ENCODE measurements around the gene FH. TPM values are rescaled to one million over a fixed set of nuclear protein-coding genes. Genes with fewer than 3 reads are reported as not detected.

The FH gene
- total RNA-seq, 1 experiment from 2014 or later, result 112 TPM

DNA sequence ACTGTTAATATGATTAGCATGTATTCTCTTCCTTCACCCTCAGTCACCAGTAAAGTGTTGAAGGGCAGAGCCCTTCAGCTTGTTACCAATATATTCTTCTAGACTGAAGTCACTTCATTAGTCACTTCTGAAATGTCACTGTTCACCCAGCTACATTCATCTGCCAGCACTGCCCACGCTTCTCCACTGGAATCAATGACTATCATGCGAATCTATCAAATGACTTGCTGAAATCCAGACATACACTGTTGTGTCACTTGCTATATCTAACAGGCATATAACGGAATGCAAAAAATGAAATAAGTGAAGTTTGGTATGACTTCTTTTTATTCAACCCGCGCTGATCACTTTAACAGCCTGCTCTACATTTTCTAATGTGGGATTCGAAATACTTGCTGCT, 16.1 kb downstream of the FH start:
- TF ChIP-seq, protein P1, sequence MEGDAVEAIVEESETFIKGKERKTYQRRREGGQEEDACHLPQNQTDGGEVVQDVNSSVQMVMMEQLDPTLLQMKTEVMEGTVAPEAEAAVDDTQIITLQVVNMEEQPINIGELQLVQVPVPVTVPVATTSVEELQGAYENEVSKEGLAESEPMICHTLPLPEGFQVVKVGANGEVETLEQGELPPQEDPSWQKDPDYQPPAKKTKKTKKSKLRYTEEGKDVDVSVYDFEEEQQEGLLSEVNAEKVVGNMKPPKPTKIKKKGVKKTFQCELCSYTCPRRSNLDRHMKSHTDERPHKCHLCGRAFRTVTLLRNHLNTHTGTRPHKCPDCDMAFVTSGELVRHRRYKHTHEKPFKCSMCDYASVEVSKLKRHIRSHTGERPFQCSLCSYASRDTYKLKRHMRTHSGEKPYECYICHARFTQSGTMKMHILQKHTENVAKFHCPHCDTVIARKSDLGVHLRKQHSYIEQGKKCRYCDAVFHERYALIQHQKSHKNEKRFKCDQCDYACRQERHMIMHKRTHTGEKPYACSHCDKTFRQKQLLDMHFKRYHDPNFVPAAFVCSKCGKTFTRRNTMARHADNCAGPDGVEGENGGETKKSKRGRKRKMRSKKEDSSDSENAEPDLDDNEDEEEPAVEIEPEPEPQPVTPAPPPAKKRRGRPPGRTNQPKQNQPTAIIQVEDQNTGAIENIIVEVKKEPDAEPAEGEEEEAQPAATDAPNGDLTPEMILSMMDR (IDR thresholded peaks at IDR 0.05; ENCODE audit: unreplicated experiment), result no peak
- no peaks in the 10 kb centered on the region for H3K9me3 Mint-ChIP-seq (ENCODE audit: low read depth, unreplicated experiment)
- H3K27ac Mint-ChIP-seq (ENCODE audit: unreplicated experiment), result no peak overlapping the region
- peaks cover 25% of the 10 kb centered on the region for H3K36me3 Mint-ChIP-seq (ENCODE audit: insufficient read depth, unreplicated experiment)
- intact Hi-C loops (cut with micrococcal nuclease; ENCODE audit: unreplicated experiment), result loop anchor here (5.0 kb wide), 2 partner anchors 536 to 771 kb away; no protein-coding TSS in a partner anchor
- no peak for DNase-seq
- H3K4me3 Mint-ChIP-seq (ENCODE audit: low read depth, unreplicated experiment), result no peak overlapping the region
- CTCF ChIA-PET, result no interaction called here
- BruUV-seq (replicated peaks), result no TSS peak
- no peaks in the 10 kb centered on the region for H3K4me1 Mint-ChIP-seq (ENCODE audit: low read depth, unreplicated experiment)
- H3K27me3 Mint-ChIP-seq (ENCODE audit: unreplicated experiment), result no peaks in the 10 kb centered on the region

DNA sequence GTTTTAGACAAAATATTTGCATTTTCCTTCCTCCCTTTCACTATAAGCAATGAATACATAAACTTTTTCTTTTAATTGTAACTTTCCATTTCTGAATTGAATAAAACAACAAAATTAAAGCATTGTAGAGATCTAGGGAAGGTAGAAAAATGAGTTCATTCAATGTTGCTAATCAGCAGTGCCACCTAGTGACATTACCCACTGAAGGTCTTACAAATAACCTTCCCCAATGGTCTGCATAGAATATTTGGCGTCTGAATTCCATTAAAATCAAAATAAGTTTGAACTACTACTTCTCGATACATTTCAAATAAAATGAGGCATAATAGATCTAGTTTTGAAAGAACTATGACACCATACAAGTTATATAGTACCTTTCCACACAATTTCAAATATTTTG, 19.6 kb downstream of the FH start:
- Mint-ChIP-seq H3K36me3 (ENCODE audit: insufficient read depth, unreplicated experiment) (peaks cover 28% of the 10 kb centered on the region), H3K9me3 (ENCODE audit: low read depth, unreplicated experiment) (no peaks in the 10 kb centered on the region), H3K27ac (ENCODE audit: unreplicated experiment) (no peak overlapping the region), H3K4me3 (ENCODE audit: low read depth, unreplicated experiment) (no peak overlapping the region), H3K4me1 (ENCODE audit: low read depth, unreplicated experiment) (no peaks in the 10 kb centered on the region), H3K27me3 (ENCODE audit: unreplicated experiment) (no peaks in the 10 kb centered on the region)
- CTCF ChIA-PET, result no interaction called here
- no TSS peak for BruUV-seq (replicated peaks)
- DNase-seq, result peak; percentile 28
- intact Hi-C loops (cut with micrococcal nuclease; ENCODE audit: unreplicated experiment), result loop anchor here (1.0 to 5.0 kb wide), 3 partner anchors 533 to 768 kb away; no protein-coding TSS in a partner anchor
- TF ChIP-seq, protein P1 (IDR thresholded peaks at IDR 0.05; ENCODE audit: unreplicated experiment), result no peak

DNA sequence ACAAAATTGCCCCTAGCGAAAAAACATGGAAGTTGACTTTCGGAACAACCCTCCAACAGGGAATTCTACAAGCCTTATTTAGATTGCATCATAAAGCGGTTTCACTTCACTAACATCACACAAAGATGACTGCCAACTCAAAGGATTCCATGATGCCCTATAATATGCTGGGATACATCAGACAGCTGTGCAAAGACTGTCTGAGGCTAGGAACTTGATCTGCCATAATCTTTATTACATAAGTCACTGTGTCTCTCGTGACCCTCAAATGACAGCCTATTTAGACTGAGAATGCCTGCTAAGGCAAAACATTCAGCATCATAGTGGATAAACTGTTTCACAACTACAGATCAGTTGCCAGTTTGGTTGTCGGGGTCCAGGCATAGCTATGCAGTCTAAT, 23.8 kb downstream of the FH start:
- Mint-ChIP-seq H3K27me3 (ENCODE audit: unreplicated experiment) (no peaks in the 10 kb centered on the region), H3K36me3 (ENCODE audit: insufficient read depth, unreplicated experiment) (peaks cover 20% of the 10 kb centered on the region), H3K4me1 (ENCODE audit: low read depth, unreplicated experiment) (no peaks in the 10 kb centered on the region), H3K9me3 (ENCODE audit: low read depth, unreplicated experiment) (no peaks in the 10 kb centered on the region), H3K27ac (ENCODE audit: unreplicated experiment) (no peak overlapping the region), H3K4me3 (ENCODE audit: low read depth, unreplicated experiment) (no peak overlapping the region)
- DNase-seq, result no peak
- no TSS peak for BruUV-seq (replicated peaks)
- CTCF ChIA-PET, result no interaction called here
- intact Hi-C loops (cut with micrococcal nuclease; ENCODE audit: unreplicated experiment), result no loop called here
- TF ChIP-seq, protein P1 (IDR thresholded peaks at IDR 0.05; ENCODE audit: unreplicated experiment), result no peak

DNA sequence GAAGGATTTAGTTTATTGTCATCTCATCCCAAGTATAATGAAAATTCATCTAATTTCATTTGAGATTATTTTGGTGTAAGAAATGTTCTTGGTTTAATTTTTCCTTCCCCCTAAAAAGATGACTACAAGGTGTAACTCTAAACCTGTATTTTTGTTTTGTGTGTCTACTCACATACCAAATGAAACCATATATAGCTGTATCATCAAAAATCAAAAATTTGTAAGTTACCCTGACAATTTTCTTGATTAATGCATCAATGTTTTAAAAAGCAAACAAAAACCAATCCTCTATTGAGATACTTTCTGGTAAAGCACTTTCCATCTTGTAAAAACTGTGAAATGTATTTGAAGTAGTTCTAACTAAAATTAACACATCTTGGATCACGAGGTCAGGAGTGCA, 30.8 kb downstream of the FH start:
- H3K4me3 Mint-ChIP-seq (ENCODE audit: low read depth, unreplicated experiment), result no peak overlapping the region
- DNase-seq, result no peak
- CTCF ChIA-PET, result interaction anchor here (1.2 kb wide), 1 partner anchor 30 kb away, joined by 3 read pairs; no protein-coding TSS in a partner anchor
- H3K4me1 Mint-ChIP-seq (ENCODE audit: low read depth, unreplicated experiment), result peaks cover 18% of the 10 kb centered on the region
- BruUV-seq (replicated peaks), result no TSS peak
- intact Hi-C loops (cut with micrococcal nuclease; ENCODE audit: unreplicated experiment), result loop anchor here (5.0 kb wide), 2 partner anchors 176 to 756 kb away; no protein-coding TSS in a partner anchor
- peaks cover 5% of the 10 kb centered on the region for H3K36me3 Mint-ChIP-seq (ENCODE audit: insufficient read depth, unreplicated experiment)
- H3K9me3 Mint-ChIP-seq (ENCODE audit: low read depth, unreplicated experiment), result no peaks in the 10 kb centered on the region
- TF ChIP-seq, protein P1 (IDR thresholded peaks at IDR 0.05; ENCODE audit: unreplicated experiment), result no peak
- H3K27me3 Mint-ChIP-seq (ENCODE audit: unreplicated experiment), result no peaks in the 10 kb centered on the region
- H3K27ac Mint-ChIP-seq (ENCODE audit: unreplicated experiment), result no peak overlapping the region
